Heart right ventricle (tissue), 16 donors: ENCODE results near the gene CBFA2T3. TPM values are rescaled to one million over a fixed set of nuclear protein-coding genes. Genes with fewer than 3 reads are reported as not detected.
A peak's percentile ranks its signal among the peaks of the same experiment; 100 is the strongest.

Experiments
- ATAC-seq, 8 donors: fragments of 200-7000 bp; cut with Tn5 transposase; one replicate each; pipeline ENCODE4 v1.9.1; 2020; ENCODE audit warnings: mild to moderate bottlenecking in 8 of 8, moderate library complexity in 8 of 8, moderate number of reproducible peaks in 1 of 8
- DNase-seq, 2 donors: peaks; one replicate each; pipeline ENCODE4 v3.0.0-alpha.2; 2020
- H3K27ac ChIP-seq, 10 donors: fragments of 200-600 bp; sonication (generic) in 2 of 10; one replicate each; pipeline versions ENCODE4 v1.5.0 to v1.8.0; 2020 to 2022; ENCODE audit warnings: mild to moderate bottlenecking in 3 of 10
- H3K27me3 ChIP-seq, 7 donors: fragments of 200-600 bp; one replicate each; pipeline ENCODE4 v1.8.0; 2021 to 2022; ENCODE audit warnings: mild to moderate bottlenecking in 2 of 7
- H3K36me3 ChIP-seq, 9 donors: fragments of 200-600 bp; sonication (generic) in 1 of 9; one replicate each; pipeline versions ENCODE4 v1.5.0 to v1.8.0; 2020 to 2022; ENCODE audit warnings: mild to moderate bottlenecking in 2 of 9
- H3K4me1 ChIP-seq, 9 donors: fragments of 200-600 bp; sonication (generic) in 1 of 9; one replicate each; pipeline versions ENCODE4 v1.5.0 to v1.8.0; 2020 to 2022; ENCODE audit warnings: mild to moderate bottlenecking in 4 of 9
- H3K4me3 ChIP-seq, 10 donors: fragments of 200-600 bp; sonication (generic) in 2 of 10; one replicate each; pipeline versions ENCODE4 v1.5.0 to v1.8.0; 2020 to 2022; ENCODE audit warnings: mild to moderate bottlenecking in 7 of 10, moderate library complexity in 2 of 10
- H3K9me3 ChIP-seq, 11 donors: fragments of 200-600 bp in 10 of 11; sonication (generic) in 2 of 11; one replicate each; pipeline versions ENCODE4 v1.5.0 to v1.8.0; 2013 to 2022; ENCODE audit warnings: mild to moderate bottlenecking in 2 of 11, control low read depth in 1 of 11, moderate library complexity in 1 of 11
- WGBS, 2 donors: extraction: QIAGEN DNeasy Blood & Tissue Kit; methylation state at CpG; one replicate each; pipeline ENCODE4 v1.1.7; 2013; ENCODE audit warnings: inconsistent platforms in 1 of 2; 5-methylcytosine and 5-hydroxymethylcytosine counted together
- intact Hi-C, 10 donors: fragments of 100-400 bp; cut with DNase I; formaldehyde crosslinking; loops; one replicate each; pipeline versions ENCODE4 v1.11.1 to v1.14.2; 2022
- polyA plus RNA-seq, 2 donors: library from polyadenylated mRNA; stranded (reverse); fragments of 200-250 nt; gene quantifications; one replicate each; pipeline ENCODE4 v1.2.3, GENCODE V29; 2013
- total RNA-seq, 10 donors: library from RNA; stranded (reverse); fragmentation: NEBNext Ultra II Directional in 3 of 10; extraction: Animal tissue kit (Norgen Biotek cat#: 25700) in 3 of 10; gene quantifications; one replicate each; pipeline versions ENCODE4 v1.2.1 to v1.2.4, GENCODE V29; 2021 to 2023
- TF ChIP-seq, protein P1 (sequence below), 9 donors: fragments of 200-600 bp; sonication (generic) in 2 of 9; IDR thresholded peaks; one replicate each; pipeline versions ENCODE4 v1.5.0 to v1.8.0; 2021 to 2022; ENCODE audit warnings: antibody characterized with exemption in 9 of 9, mild to moderate bottlenecking in 5 of 9, moderate library complexity in 1 of 9
- donor health status: Arrhythmogenic right ventricular cardiomyopathy.
- donor health status: ischemic (EF 13 %, LVEDD 7.1; RV severe dilation, severe dysfunction).
- donor health status: healthy with polysubstance abuse.
- donor health status: DM: no; HTN: yes; CAD: no.
- donor health status: DM: no; HTN: no; CAD: no.
- donor health status: ischemic (EF 25% LVEDD 6.9; RV normal size, moderate dysfunction).
- donor health status: ischemic (EF 25% LVEDD 5.7; RV mildly dilated, moderate dysfunction).
- donor health status: healthy.
- donor health status: DM: yes; HTN: yes; CAD: no.
- donor health status: Ischemic cardiomyopathy.
- donor health status: ischemic (EF 35%, LVEDD 5.7; RV mildly dilated, moderate dysfunction).
- donor health status: nonischemic (EF 11% LVEDD 7.7; RV severe dilation, severe dysfunction).
- donor health status: DM: yes; HTN: yes; CAD: no.
- donor health status: PGD.
- donor health status: ischemic (EF 29% LVEDD 5.4; RV normal size, mild dysfunction).
- donor health status: nonischemic (EF 23%, LVEDD 6.1; RV moderate dilation, normal function).

CBFA2T3 gene
- total and polyA plus RNA-seq, 12 donors, result 3.1 to 17.6 (median 6.1) TPM

DNA sequence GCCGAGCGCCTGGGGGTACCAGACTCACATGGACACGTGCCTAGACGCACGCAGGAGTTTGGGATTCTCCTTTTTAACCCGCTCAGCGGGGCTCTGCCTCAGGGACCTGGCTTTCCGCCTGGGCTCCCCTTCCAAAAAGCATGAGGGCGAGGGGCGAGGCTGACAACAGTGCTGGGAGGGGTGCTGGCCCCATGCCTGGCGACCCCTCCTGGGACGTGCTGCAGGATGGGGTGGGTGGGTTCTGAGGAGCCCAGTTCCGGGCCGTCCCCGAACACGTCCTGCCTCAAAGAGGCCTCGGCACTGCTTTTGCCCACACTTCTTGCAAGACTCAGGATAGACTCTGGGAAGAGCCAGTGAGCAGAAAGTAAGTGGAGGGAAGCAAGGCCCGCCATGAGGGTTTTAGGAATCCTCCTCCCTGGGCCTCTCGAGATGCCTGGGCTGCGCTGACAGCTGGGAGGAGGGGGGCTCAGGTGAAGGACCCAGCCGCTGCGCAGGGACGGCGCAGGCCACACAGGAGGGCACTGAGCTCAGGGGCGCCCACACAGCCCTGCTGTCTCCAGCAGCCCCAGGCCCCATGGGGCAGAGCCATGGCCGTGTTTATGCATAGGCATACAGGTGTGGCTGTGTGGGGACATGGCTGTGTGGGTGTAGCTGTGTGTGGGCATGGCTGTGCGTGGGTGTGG lies 95.2 kb downstream of the CBFA2T3 start:
- DNase-seq (no peak), ATAC-seq (no peak)
- Histone ChIP-seq H3K27ac (no peak overlapping the region), H3K4me3 (no peak overlapping the region), H3K36me3 (peaks cover 0 to 91% (median 28%) of the 10 kb centered on the region in 9 donors), H3K9me3 (no peaks in the 10 kb centered on the region), H3K27me3 (peaks cover 0 to 14% (median 4%) of the 10 kb centered on the region in 7 donors), H3K4me1 (peaks cover 10 to 20% (median 14%) of the 10 kb centered on the region in 9 donors)
- intact Hi-C loops, result no loop called here
- 71 to 81% methylated on average over 27 of the region's 27 CpGs for WGBS, 2 donors
- TF ChIP-seq, protein P1, sequence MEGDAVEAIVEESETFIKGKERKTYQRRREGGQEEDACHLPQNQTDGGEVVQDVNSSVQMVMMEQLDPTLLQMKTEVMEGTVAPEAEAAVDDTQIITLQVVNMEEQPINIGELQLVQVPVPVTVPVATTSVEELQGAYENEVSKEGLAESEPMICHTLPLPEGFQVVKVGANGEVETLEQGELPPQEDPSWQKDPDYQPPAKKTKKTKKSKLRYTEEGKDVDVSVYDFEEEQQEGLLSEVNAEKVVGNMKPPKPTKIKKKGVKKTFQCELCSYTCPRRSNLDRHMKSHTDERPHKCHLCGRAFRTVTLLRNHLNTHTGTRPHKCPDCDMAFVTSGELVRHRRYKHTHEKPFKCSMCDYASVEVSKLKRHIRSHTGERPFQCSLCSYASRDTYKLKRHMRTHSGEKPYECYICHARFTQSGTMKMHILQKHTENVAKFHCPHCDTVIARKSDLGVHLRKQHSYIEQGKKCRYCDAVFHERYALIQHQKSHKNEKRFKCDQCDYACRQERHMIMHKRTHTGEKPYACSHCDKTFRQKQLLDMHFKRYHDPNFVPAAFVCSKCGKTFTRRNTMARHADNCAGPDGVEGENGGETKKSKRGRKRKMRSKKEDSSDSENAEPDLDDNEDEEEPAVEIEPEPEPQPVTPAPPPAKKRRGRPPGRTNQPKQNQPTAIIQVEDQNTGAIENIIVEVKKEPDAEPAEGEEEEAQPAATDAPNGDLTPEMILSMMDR (IDR thresholded peaks at IDR 0.05), result no peak

DNA sequence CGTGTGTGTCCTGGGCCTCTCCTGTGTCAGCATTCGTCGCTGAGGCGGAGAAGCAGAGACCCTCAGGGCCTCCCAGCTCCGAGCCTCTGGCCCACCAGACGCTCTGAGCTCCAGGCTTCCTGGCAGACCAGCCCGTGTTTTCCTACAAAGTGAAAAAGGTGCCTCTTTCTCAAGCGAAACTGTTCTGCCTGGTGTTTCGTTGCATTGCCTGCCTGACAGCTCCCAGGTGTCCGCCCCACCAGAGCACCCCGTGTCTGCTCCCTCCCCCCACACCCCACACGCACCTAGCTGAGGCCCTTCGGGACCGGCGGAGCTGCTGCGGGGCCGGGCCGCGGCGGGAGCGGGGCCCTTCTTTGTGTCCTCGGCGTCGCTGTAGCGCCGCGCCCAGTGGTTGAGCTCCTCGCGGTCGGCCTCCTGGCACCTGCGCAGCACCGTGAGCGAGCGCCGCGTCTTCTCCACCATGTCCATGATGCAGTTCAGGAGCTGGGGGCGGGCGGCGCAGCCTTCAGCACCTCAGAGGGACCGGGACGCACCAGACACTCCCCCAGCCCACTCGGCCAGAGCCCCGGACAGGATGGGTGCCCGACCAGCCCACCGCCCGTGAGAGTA lies 95.9 kb downstream of the CBFA2T3 start:
- H3K27me3 ChIP-seq, result peaks cover 0 to 14% (median 4%) of the 10 kb centered on the region in 7 donors
- H3K36me3 ChIP-seq, result peaks cover 0 to 98% (median 28%) of the 10 kb centered on the region in 9 donors
- intact Hi-C loops, result no loop called here

DNA sequence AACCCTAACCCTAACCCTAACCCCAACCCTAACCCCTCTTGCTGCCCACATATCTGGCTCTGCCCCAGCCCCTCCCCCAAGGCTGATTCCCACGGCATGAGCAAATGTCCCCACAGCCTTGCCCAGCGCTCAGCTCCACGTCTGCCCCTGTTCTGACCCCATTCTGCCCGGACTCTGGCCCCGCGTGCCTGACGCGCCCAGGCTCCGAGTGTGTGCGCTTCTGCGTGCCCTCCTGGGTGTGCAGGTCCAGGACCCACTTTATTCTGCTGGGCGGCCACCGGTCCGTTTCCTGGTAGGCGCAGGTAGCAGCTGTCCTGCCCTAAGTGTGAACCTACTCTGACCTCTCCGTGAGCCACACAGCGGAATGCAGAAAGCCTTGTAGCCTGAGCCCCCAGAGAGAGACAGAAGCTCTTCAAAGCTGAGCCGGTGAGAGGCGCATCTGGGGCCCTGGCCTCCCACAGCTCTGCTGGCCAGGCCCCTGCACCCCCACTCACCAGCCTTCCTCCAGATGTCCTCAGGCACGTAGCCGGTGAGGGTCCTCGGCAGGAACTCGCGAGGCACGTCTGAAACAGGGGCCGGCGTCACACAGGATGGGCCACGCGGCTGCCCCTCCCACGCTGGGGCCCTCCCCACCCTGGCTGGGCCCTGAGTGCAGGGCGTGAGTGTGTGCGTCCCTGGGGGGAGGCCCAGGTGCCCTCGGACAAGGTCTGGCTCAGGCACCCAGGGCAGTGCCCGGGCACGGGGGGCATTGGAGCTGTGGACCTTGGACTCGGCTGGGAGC lies 96.6 kb downstream of the CBFA2T3 start:
- peak in 1 of 8 donors; percentile 8 for ATAC-seq
- Histone ChIP-seq H3K4me3 (no peak overlapping the region), H3K27ac (no peak overlapping the region), H3K9me3 (no peaks in the 10 kb centered on the region), H3K36me3 (peaks cover 0 to 98% (median 28%) of the 10 kb centered on the region in 9 donors), H3K27me3 (peaks cover 0 to 14% (median 4%) of the 10 kb centered on the region in 7 donors), H3K4me1 (peaks cover 0 to 8% (median under 1%) of the 10 kb centered on the region in 9 donors)
- TF ChIP-seq, protein P1 (IDR thresholded peaks at IDR 0.05), result no peak
- DNase-seq, result no peak
- WGBS, 2 donors, result 60 to 73% methylated on average over 36 of the region's 36 CpGs
- intact Hi-C loops, result no loop called here

More for the DNA sequence above, 95.9 kb downstream of the CBFA2T3 start:
- H3K27ac ChIP-seq, result no peak overlapping the region
- ATAC-seq (no peak), DNase-seq (no peak)
- H3K9me3 ChIP-seq, result no peaks in the 10 kb centered on the region
- H3K4me1 ChIP-seq, result peaks cover 3 to 15% (median 7%) of the 10 kb centered on the region in 9 donors
- 42 to 65% methylated on average over 46 of the region's 46 CpGs for WGBS, 2 donors
- no peak overlapping the region for H3K4me3 ChIP-seq
- TF ChIP-seq, protein P1 (IDR thresholded peaks at IDR 0.05), result no peak

DNA sequence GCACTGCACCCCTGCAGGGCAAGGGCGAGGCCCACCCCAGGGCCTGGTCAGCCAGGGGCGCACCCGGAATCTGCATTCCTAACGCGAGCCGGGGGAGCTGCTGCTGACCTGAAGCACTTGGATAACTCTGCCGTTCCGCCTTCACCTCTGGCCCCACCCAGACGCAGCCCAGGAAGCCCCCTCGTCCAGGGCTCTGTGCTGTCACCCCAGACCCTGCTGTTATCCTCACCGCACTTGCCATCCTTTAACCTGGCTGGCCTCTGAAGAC lies 97.3 kb downstream of the CBFA2T3 start:
- H3K27me3 ChIP-seq, result peaks cover 0 to 14% (median 4%) of the 10 kb centered on the region in 7 donors
- ATAC-seq (no peak), DNase-seq (no peak)
- H3K27ac ChIP-seq, result no peak overlapping the region
- H3K36me3 ChIP-seq, result peaks cover 0 to 91% (median 21%) of the 10 kb centered on the region in 9 donors
- H3K9me3 ChIP-seq, result no peaks in the 10 kb centered on the region
- intact Hi-C loops, result no loop called here
- WGBS, 2 donors, result 74 to 76% methylated on average over 11 of the region's 11 CpGs
- TF ChIP-seq, protein P1 (IDR thresholded peaks at IDR 0.05), result no peak
- H3K4me1 ChIP-seq, result peaks cover 0 to 6% (median 0%) of the 10 kb centered on the region in 9 donors
- no peak overlapping the region for H3K4me3 ChIP-seq
